Nephron (organoid): ENCODE measurements around the gene CRACDL.

Experiments used
- H3K27ac Mint-ChIP-seq, 3 experiments: 2 replicates each; pipeline ENCODE4 v1.8.0; 2020; ENCODE audit warnings: mixed read lengths in 3 of 3, mild to moderate bottlenecking in 2 of 3, moderate library complexity in 1 of 3
- H3K27me3 Mint-ChIP-seq: 2 replicates; pipeline ENCODE4 v1.8.0; 2021; ENCODE audit warnings: low read depth, mild to moderate bottlenecking, moderate library complexity, mixed read lengths
- H3K36me3 Mint-ChIP-seq: 2 replicates; pipeline ENCODE4 v1.8.0; 2020; ENCODE audit warnings: low read depth, mixed read lengths
- H3K4me1 Mint-ChIP-seq: 2 replicates; pipeline ENCODE4 v1.8.0; 2020; ENCODE audit warnings: mixed read lengths
- H3K4me3 Mint-ChIP-seq, 3 experiments: 2 replicates each; pipeline ENCODE4 v1.8.0; 2020; ENCODE audit warnings: mild to moderate bottlenecking in 3 of 3, mixed read lengths in 3 of 3, moderate library complexity in 2 of 3
- H3K9me3 Mint-ChIP-seq: 2 replicates; pipeline ENCODE4 v1.8.0; 2020; ENCODE audit warnings: mixed read lengths
- TF ChIP-seq, protein P1 (sequence below), 3 experiments: fragments of 200-600 bp; sonication (generic); IDR thresholded peaks; one replicate each; pipeline ENCODE4 v1.5.0; 2021; ENCODE audit warnings: antibody characterized with exemption in 3 of 3; ENCODE audit not compliant: unreplicated experiment in 3 of 3

Gene CRACDL

DNA sequence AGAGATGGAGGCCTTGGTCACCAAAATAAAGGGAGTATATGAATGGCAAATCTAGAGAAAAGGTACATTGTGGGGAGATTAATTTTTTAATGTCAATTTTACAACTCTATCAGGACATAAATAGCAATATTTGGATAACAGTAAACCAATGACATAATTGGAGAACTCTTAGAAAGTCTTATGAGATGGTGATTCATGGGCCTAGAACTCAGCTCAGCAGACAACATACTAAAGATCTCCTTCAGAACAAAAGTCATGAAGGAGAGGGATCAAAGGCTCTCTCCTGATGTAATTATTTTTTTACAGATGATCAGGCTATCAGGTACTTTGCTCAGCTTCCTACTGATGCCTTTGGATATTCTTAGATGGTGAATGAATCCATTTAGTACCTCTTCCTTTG is 90.0 kb downstream of the CRACDL start:
- Mint-ChIP-seq H3K4me1 (no peaks in the 10 kb centered on the region), H3K9me3 (no peaks in the 10 kb centered on the region), H3K27me3 (peaks cover 4% of the 10 kb centered on the region), H3K4me3 (no peak overlapping the region), H3K27ac (no peak overlapping the region), H3K36me3 (no peaks in the 10 kb centered on the region)
- TF ChIP-seq, protein P1, sequence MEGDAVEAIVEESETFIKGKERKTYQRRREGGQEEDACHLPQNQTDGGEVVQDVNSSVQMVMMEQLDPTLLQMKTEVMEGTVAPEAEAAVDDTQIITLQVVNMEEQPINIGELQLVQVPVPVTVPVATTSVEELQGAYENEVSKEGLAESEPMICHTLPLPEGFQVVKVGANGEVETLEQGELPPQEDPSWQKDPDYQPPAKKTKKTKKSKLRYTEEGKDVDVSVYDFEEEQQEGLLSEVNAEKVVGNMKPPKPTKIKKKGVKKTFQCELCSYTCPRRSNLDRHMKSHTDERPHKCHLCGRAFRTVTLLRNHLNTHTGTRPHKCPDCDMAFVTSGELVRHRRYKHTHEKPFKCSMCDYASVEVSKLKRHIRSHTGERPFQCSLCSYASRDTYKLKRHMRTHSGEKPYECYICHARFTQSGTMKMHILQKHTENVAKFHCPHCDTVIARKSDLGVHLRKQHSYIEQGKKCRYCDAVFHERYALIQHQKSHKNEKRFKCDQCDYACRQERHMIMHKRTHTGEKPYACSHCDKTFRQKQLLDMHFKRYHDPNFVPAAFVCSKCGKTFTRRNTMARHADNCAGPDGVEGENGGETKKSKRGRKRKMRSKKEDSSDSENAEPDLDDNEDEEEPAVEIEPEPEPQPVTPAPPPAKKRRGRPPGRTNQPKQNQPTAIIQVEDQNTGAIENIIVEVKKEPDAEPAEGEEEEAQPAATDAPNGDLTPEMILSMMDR (IDR thresholded peaks at IDR 0.05; ENCODE audit: unreplicated experiment in 3 of 3) = no peak

DNA sequence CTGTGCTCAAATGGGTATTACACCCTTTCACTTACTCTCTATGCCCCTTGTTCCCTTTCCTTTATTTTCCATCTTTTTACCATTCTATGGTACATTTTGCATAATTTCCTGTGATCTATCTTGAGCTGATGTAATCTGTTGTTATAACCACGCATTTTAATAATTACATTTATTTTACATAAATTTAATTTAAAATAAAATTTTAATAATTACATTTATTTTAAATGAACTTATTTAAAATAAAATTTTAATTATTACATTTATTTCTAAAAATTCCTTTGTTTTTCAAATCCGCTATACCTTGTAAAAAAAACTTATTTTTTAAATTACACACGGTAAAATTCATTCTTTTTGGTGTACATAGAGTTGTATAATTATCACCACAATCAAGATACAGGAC is 93.9 kb downstream of the CRACDL start:
- H3K27me3 Mint-ChIP-seq = peaks cover 4% of the 10 kb centered on the region
- no peaks in the 10 kb centered on the region for H3K4me1 Mint-ChIP-seq
- no peak overlapping the region for H3K4me3 Mint-ChIP-seq
- TF ChIP-seq, protein P1 (IDR thresholded peaks at IDR 0.05; ENCODE audit: unreplicated experiment in 3 of 3) = no peak
- no peaks in the 10 kb centered on the region for H3K36me3 Mint-ChIP-seq
- no peak overlapping the region for H3K27ac Mint-ChIP-seq
- no peaks in the 10 kb centered on the region for H3K9me3 Mint-ChIP-seq

DNA sequence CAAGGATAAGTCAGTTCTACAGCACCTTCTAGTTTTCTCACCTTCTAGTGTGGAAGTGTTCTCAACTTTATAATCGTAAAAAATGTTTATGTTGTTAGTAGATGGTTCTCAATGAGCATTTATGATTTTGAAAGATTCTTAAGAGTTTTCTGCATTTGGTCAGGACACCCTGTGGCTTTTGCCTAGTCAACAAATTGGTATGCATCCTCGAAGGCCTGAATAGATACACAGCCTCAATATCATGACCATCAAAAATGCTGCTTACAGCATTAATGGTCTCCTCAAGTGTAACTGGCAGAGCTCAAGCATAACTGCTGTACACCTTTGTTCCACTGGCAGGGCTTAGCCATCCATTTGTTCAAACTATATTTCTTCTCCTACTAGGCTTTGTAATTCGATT is 96.7 kb downstream of the CRACDL start:
- H3K4me1 Mint-ChIP-seq = no peaks in the 10 kb centered on the region
- no peaks in the 10 kb centered on the region for H3K9me3 Mint-ChIP-seq

DNA sequence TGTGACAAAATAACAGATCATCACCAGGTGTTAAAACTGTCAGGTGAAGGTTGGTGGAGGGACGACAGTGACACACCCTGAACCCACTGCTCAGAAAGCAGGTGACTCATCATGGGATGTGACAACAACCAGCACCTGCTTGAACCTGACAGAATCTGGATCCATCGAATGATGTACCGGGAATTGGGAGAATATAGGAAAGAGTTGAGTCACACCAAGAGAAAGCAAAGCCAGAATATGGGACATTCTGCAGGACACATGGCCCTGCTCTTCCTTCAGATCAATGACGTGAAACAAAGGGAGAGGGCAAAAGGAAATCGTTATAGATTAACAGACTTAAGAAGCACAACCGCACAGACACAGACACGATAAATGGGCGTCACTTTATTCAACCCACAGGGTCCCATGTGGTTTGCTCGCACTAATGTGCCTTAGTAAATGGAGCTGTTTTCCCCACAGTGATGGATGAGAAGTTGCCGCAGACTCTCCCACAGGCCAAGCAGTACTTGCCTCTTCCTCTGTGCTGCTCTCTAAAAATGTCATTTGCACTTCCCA is 100.1 kb downstream of the CRACDL start:
- H3K9me3 Mint-ChIP-seq = no peaks in the 10 kb centered on the region
- H3K36me3 Mint-ChIP-seq = no peaks in the 10 kb centered on the region
- no peak overlapping the region for H3K4me3 Mint-ChIP-seq
- no peaks in the 10 kb centered on the region for H3K27me3 Mint-ChIP-seq
- TF ChIP-seq, protein P1 (IDR thresholded peaks at IDR 0.05; ENCODE audit: unreplicated experiment in 3 of 3) = no peak
- no peak overlapping the region for H3K27ac Mint-ChIP-seq
- no peaks in the 10 kb centered on the region for H3K4me1 Mint-ChIP-seq

More for the DNA sequence above, 96.7 kb downstream of the CRACDL start:
- TF ChIP-seq, protein P1 (IDR thresholded peaks at IDR 0.05; ENCODE audit: unreplicated experiment in 3 of 3) = no peak
- H3K36me3 Mint-ChIP-seq = no peaks in the 10 kb centered on the region
- peaks cover 4% of the 10 kb centered on the region for H3K27me3 Mint-ChIP-seq
- H3K4me3 Mint-ChIP-seq = no peak overlapping the region
- H3K27ac Mint-ChIP-seq = no peak overlapping the region

DNA sequence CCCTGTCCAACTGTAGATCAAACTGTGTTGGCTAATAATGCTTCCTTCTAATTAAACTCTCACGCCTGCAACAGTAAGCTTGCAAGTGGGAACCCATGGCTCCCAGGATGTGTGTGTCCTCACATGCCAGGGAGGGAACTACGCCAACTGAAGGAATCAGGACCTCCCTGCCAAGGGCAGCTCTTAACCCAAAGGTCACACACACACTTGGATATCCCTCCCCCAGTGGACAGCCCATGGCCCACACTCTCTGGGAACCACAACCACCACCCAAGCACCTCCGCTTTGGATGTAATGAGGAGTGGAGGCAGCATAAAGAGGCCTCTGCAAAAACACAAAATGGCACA is 102.1 kb downstream of the CRACDL start:
- Mint-ChIP-seq H3K4me3 (no peak overlapping the region), H3K4me1 (no peaks in the 10 kb centered on the region), H3K27ac (no peak overlapping the region), H3K27me3 (peaks cover 10% of the 10 kb centered on the region), H3K9me3 (no peaks in the 10 kb centered on the region), H3K36me3 (no peaks in the 10 kb centered on the region)
- TF ChIP-seq, protein P1 (IDR thresholded peaks at IDR 0.05; ENCODE audit: unreplicated experiment in 3 of 3) = no peak

DNA sequence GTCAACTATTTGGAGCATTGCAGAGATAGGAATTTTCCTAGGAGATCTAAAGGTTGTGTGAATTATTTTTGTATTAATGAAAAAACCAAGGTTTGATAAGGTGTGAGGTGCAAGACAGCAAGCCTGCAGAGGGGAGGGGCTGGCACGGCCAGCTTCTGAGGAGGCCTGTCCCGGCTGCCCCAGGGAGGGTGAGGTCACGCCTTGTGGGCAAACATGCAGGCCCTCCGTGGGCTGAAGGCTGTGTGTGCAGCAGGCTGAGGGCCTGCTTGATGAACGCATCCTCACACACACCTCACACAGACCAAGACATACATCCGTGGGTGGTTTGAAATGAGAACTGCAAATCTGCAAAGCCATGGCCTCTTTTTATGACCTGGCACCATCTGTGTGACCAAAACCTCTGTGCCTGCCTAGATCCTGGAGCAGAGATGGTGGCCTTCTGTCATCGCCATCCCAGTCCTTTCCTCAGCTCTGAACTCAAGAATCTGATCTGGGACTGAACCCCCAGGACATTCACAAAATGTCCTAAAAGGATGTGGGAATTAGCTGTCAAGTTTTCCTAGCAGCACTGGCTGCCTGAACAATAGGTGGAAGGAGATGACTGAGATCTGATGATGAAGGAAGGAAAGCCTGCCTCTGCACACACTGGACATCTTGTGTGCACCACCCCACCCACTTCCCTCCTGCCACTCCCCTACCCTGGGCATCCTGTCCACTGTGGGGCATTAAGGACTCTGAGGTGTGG is 102.7 kb downstream of the CRACDL start:
- Mint-ChIP-seq H3K36me3 (no peaks in the 10 kb centered on the region), H3K4me1 (no peaks in the 10 kb centered on the region), H3K27me3 (peaks cover 10% of the 10 kb centered on the region), H3K4me3 (no peak overlapping the region), H3K27ac (no peak overlapping the region), H3K9me3 (no peaks in the 10 kb centered on the region)
- TF ChIP-seq, protein P1 (IDR thresholded peaks at IDR 0.05; ENCODE audit: unreplicated experiment in 3 of 3) = no peak
